Uterus (tissue), 4 donors: Measurements from ENCODE around the gene ARMC2. TPM values are rescaled to one million over a fixed set of nuclear protein-coding genes. Genes with fewer than 3 reads are reported as not detected.
A peak's percentile ranks its signal among the peaks of the same experiment; 100 is the strongest.

Source experiments
- DNase-seq, 2 donors: peaks; one replicate each; pipeline ENCODE4 v3.0.0-alpha.2; 2019 to 2020
- H3K27ac ChIP-seq, 2 donors: fragments of 200-600 bp; sonication (generic); 1 replicate in 1 of 2; 2 replicates in 1 of 2; pipeline ENCODE4 v1.5.1; 2016 to 2018
- H3K27me3 ChIP-seq, 2 donors: fragments of 200-600 bp; sonication (generic); one replicate each; pipeline ENCODE4 v1.5.1; 2018 to 2019; ENCODE audit warnings: control low read depth in 1 of 2
- H3K36me3 ChIP-seq, 2 donors: fragments of 200-600 bp; sonication (generic); one replicate each; pipeline ENCODE4 v1.5.1; 2019; ENCODE audit warnings: control low read depth in 1 of 2
- H3K4me1 ChIP-seq, 2 donors: fragments of 200-600 bp; sonication (generic); one replicate each; pipeline ENCODE4 v1.5.1; 2018 to 2019; ENCODE audit warnings: control low read depth in 1 of 2
- H3K4me3 ChIP-seq, 2 donors: fragments of 200-600 bp; sonication (generic); 1 replicate in 1 of 2; 2 replicates in 1 of 2; pipeline ENCODE4 v1.5.1; 2018 to 2019; ENCODE audit warnings: mild to moderate bottlenecking in 1 of 2
- H3K9me3 ChIP-seq, 2 donors: fragments of 200-600 bp; sonication (generic); one replicate each; pipeline ENCODE4 v1.5.1; 2019; ENCODE audit warnings: control low read depth in 1 of 2
- CTCF ChIP-seq, 4 experiments: fragments of 200-600 bp in 2 of 4; fragments of 450-650 bp in 2 of 4; sonication (generic) in 2 of 4; IDR thresholded peaks; one replicate each; pipeline ENCODE4 v1.5.1; 2016 to 2019; ENCODE audit warnings: antibody characterized with exemption in 4 of 4, mild to moderate bottlenecking in 2 of 4, moderate library complexity in 1 of 4
- POLR2A ChIP-seq, 2 donors: fragments of 450-650 bp; IDR thresholded peaks; one replicate each; pipeline ENCODE4 v1.6.1; 2016; ENCODE audit warnings: antibody characterized with exemption in 2 of 2, mild to moderate bottlenecking in 1 of 2, moderate library complexity in 1 of 2
- intact Hi-C: fragments of 100-400 bp; cut with DNase I; formaldehyde crosslinking; loops from one replicate; pipeline ENCODE4 v1.15.1; 2023; ENCODE audit warnings: low total_unique reads
- total RNA-seq, 4 donors: library from RNA; depleted of rRNA in 3 of 4; stranded (reverse); fragments of >200 nt in 3 of 4; gene quantifications; one replicate each; pipeline versions ENCODE4 v1.1.0 to v1.2.4, GENCODE V29; 2014 to 2023
- donor health status: DM: yes; HTN: yes; CAD: no.

ARMC2 gene
- total RNA-seq, 4 donors from 2014 or later: 5.1 to 15.1 (median 9.1) TPM; not detected in 1

- intact Hi-C loops: no loop called here
- no peaks in the 10 kb centered on the region for H3K36me3 ChIP-seq
- TF ChIP-seq POLR2A (IDR thresholded peaks at IDR 0.05): no peak
- TF ChIP-seq CTCF (IDR thresholded peaks at IDR 0.05): no peak
- H3K4me1 ChIP-seq: peaks cover 0 to 18% of the 10 kb centered on the region in 2 donors
- no peaks in the 10 kb centered on the region for H3K9me3 ChIP-seq
- peak overlapping the region in 1 of 2 donors; percentile 97 for H3K27ac ChIP-seq
- no peak overlapping the region for H3K4me3 ChIP-seq
- H3K27me3 ChIP-seq: no peaks in the 10 kb centered on the region
- DNase-seq: no peak
Observed at GRCh38 chr6:108999428-108999827, 151.2 kb downstream of the ARMC2 start.

- TF ChIP-seq POLR2A (IDR thresholded peaks at IDR 0.05): no peak
- TF ChIP-seq CTCF (IDR thresholded peaks at IDR 0.05): no peak
- H3K27me3 ChIP-seq: no peaks in the 10 kb centered on the region
- intact Hi-C loops: loop anchor here (10.0 kb wide), 1 partner anchor 45 kb away; no protein-coding TSS in a partner anchor
- no peaks in the 10 kb centered on the region for H3K9me3 ChIP-seq
- H3K36me3 ChIP-seq: no peaks in the 10 kb centered on the region
- no peak overlapping the region for H3K4me3 ChIP-seq
- H3K4me1 ChIP-seq: peaks cover 0 to 18% of the 10 kb centered on the region in 2 donors
- no peak for DNase-seq
- H3K27ac ChIP-seq: peak overlapping the region; percentile 10 to 97
Observed at GRCh38 chr6:109000289-109000688, 152.1 kb downstream of the ARMC2 start.

GRCh38 chr6:109001291-109001894 lies 153.2 kb downstream of the ARMC2 start:
- Histone ChIP-seq H3K4me1 (peaks cover 0 to 18% of the 10 kb centered on the region in 2 donors), H3K36me3 (no peaks in the 10 kb centered on the region), H3K27me3 (no peaks in the 10 kb centered on the region), H3K4me3 (peak overlapping the region in 1 of 2 donors; percentile 1), H3K9me3 (no peaks in the 10 kb centered on the region), H3K27ac (peak overlapping the region; percentile 96 to 97)
- TF ChIP-seq CTCF (IDR thresholded peaks at IDR 0.05) (no peak), POLR2A (IDR thresholded peaks at IDR 0.05) (no peak)
- no peak for DNase-seq
- intact Hi-C loops: loop anchor here (10.0 kb wide), 1 partner anchor 47 kb away; no protein-coding TSS in a partner anchor

- DNase-seq: peak in 1 of 2 donors; percentile 54
- intact Hi-C loops: loop anchor here (10.0 kb wide), 1 partner anchor 47 kb away; no protein-coding TSS in a partner anchor
- Histone ChIP-seq H3K9me3 (no peaks in the 10 kb centered on the region), H3K36me3 (no peaks in the 10 kb centered on the region), H3K27me3 (no peaks in the 10 kb centered on the region), H3K4me1 (peaks cover 0 to 18% of the 10 kb centered on the region in 2 donors), H3K4me3 (peak overlapping the region in 1 of 2 donors; percentile 1), H3K27ac (peak overlapping the region; percentile 96 to 97)
- peak in 1 of 2 donors; percentile 40 for TF ChIP-seq POLR2A (IDR thresholded peaks at IDR 0.05)
- TF ChIP-seq CTCF (IDR thresholded peaks at IDR 0.05): peak in 2 of 4 experiments; percentile 14 to 18
Observed at GRCh38 chr6:109002051-109002697, 154.0 kb downstream of the ARMC2 start.

- H3K27ac ChIP-seq: peak overlapping the region; percentile 96 to 97
- intact Hi-C loops: loop anchor here (10.0 kb wide), 1 partner anchor 48 kb away; no protein-coding TSS in a partner anchor
- no peaks in the 10 kb centered on the region for H3K9me3 ChIP-seq
- TF ChIP-seq CTCF (IDR thresholded peaks at IDR 0.05) (no peak), POLR2A (IDR thresholded peaks at IDR 0.05) (no peak)
- no peak for DNase-seq
- H3K4me3 ChIP-seq: peak overlapping the region in 1 of 2 donors; percentile 1
- H3K4me1 ChIP-seq: peaks cover 0 to 18% of the 10 kb centered on the region in 2 donors
- no peaks in the 10 kb centered on the region for H3K27me3 ChIP-seq
- no peaks in the 10 kb centered on the region for H3K36me3 ChIP-seq
Observed at GRCh38 chr6:109002882-109003281, 154.7 kb downstream of the ARMC2 start.
